Thyroid gland (tissue), 4 donors: ENCODE data around the gene DSC2. TPM values are rescaled to one million over a fixed set of nuclear protein-coding genes. Genes with fewer than 3 reads are reported as not detected.
"Not testable (repeated sequence)": the region's sequence is repeated elsewhere in the genome, so short reads cannot be mapped to it uniquely, and the experiment has no call there.

Experiments used
- DNase-seq, 2 donors: peaks; one replicate each; pipeline ENCODE4 v3.0.0-alpha.2; 2019
- H3K27ac ChIP-seq, 3 donors: fragments of 200-600 bp; sonication (generic); 1 replicate in 2 of 3; 2 replicates in 1 of 3; pipeline ENCODE4 v1.5.1; 2016 to 2019; ENCODE audit warnings: mild to moderate bottlenecking in 1 of 3, moderate library complexity in 1 of 3
- H3K27me3 ChIP-seq: fragments of 200-600 bp; sonication (generic); one replicate; pipeline ENCODE4 v1.5.1; 2019
- H3K36me3 ChIP-seq, 2 donors: fragments of 200-600 bp; sonication (generic); one replicate each; pipeline ENCODE4 v1.5.1; 2016 to 2019
- H3K4me1 ChIP-seq, 2 donors: fragments of 200-600 bp; sonication (generic); one replicate each; pipeline ENCODE4 v1.5.1; 2017 to 2019
- H3K4me3 ChIP-seq, 3 donors: fragments of 200-600 bp; sonication (generic); replicated peaks in 1 of 3; 1 replicate in 2 of 3; 2 replicates in 1 of 3; pipeline ENCODE4 v1.5.1; 2016; ENCODE audit warnings: mild to moderate bottlenecking in 1 of 3
- H3K9me3 ChIP-seq: fragments of 200-600 bp; sonication (generic); one replicate; pipeline ENCODE4 v1.5.1; 2017
- CTCF ChIP-seq, 6 experiments: fragments of 200-600 bp in 3 of 6; fragments of 450-650 bp in 3 of 6; sonication (generic) in 3 of 6; IDR thresholded peaks; one replicate each; pipeline ENCODE4 v1.5.1; 2016 to 2019; ENCODE audit warnings: antibody characterized with exemption in 6 of 6, mild to moderate bottlenecking in 2 of 6, inconsistent platforms in 1 of 6, moderate library complexity in 1 of 6
- POLR2A ChIP-seq, 2 donors: fragments of 450-650 bp; IDR thresholded peaks; one replicate each; pipeline ENCODE4 v1.6.1; 2017; ENCODE audit warnings: antibody characterized with exemption in 2 of 2, mild to moderate bottlenecking in 2 of 2, moderate library complexity in 1 of 2
- WGBS, 2 donors: methylation state at CpG; one replicate each; pipeline ENCODE4 v1.1.5; 2017; 5-methylcytosine and 5-hydroxymethylcytosine counted together
- intact Hi-C: fragments of 100-400 bp; cut with DNase I; formaldehyde crosslinking; loops from one replicate; pipeline ENCODE4 v1.15.1; 2023
- total RNA-seq, 4 donors: library from RNA; depleted of rRNA; stranded (reverse); fragments of >200 nt; gene quantifications; one replicate each; pipeline ENCODE4 v1.2.3, GENCODE V29; 2016

Gene DSC2
- total RNA-seq, 4 donors from 2014 or later: 7.0 to 11.7 (median 7.5) TPM

GRCh38 chr18:31138709-31139108 lies 36.5 kb upstream of the DSC2 start:
- no peak overlapping the region for H3K27ac ChIP-seq
- 76 to 86% methylated on average over 1 of the region's 1 CpG for WGBS, 2 donors
- no peaks in the 10 kb centered on the region for H3K27me3 ChIP-seq
- no peaks in the 10 kb centered on the region for H3K9me3 ChIP-seq
- no peaks in the 10 kb centered on the region for H3K4me1 ChIP-seq
- no peaks in the 10 kb centered on the region for H3K36me3 ChIP-seq
- intact Hi-C loops: no loop called here
- DNase-seq: no peak
- no peak for TF ChIP-seq CTCF (IDR thresholded peaks at IDR 0.05)
- TF ChIP-seq POLR2A (IDR thresholded peaks at IDR 0.05): no peak
- H3K4me3 ChIP-seq: no peak overlapping the region

DNA sequence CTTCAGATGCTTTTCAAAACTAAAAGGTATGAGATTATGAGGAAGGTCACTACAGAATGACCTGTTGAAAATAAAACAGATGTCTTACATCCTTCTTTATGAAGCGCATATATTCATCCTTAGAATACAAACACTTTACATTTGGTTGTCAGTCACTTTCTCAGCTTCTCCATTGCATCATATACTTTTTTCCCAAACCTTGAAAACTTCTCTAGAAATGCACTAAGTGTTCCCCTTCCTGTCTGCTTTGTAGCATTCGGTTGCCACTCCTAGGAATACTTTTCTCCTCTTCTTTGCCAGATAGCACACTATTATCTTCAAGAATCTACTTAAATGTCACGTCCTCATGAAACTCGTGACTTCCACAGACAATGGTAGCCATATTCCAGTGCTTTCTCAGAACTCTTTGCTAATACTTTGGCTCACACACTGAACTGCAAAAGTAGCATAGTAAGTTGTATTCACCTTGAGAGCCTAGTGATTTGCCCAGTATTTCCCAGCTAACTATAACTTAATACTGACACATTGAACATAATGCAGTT lies 32.8 kb upstream of the DSC2 start:
- Histone ChIP-seq H3K4me1 (no peaks in the 10 kb centered on the region), H3K9me3 (no peaks in the 10 kb centered on the region), H3K27ac (no peak overlapping the region), H3K36me3 (no peaks in the 10 kb centered on the region), H3K27me3 (no peaks in the 10 kb centered on the region), H3K4me3 (no peak overlapping the region)
- 84 to 86% methylated on average over 4 of the region's 4 CpGs for WGBS, 2 donors
- intact Hi-C loops: no loop called here
- TF ChIP-seq POLR2A (IDR thresholded peaks at IDR 0.05) (no peak), CTCF (IDR thresholded peaks at IDR 0.05) (no peak)
- no peak for DNase-seq

- no peak for TF ChIP-seq POLR2A (IDR thresholded peaks at IDR 0.05)
- no peak overlapping the region for H3K27ac ChIP-seq
- 40 to 45% methylated on average over 1 of the region's 1 CpG for WGBS, 2 donors
- H3K27me3 ChIP-seq: no peaks in the 10 kb centered on the region
- H3K36me3 ChIP-seq: no peaks in the 10 kb centered on the region
- no peak overlapping the region for H3K4me3 ChIP-seq
- H3K9me3 ChIP-seq: no peaks in the 10 kb centered on the region
- DNase-seq: peak; percentile 58 to 64
- H3K4me1 ChIP-seq: no peaks in the 10 kb centered on the region
- intact Hi-C loops: no loop called here
Observed at GRCh38 chr18:31129398-31130115, 27.3 kb upstream of the DSC2 start.

DNA sequence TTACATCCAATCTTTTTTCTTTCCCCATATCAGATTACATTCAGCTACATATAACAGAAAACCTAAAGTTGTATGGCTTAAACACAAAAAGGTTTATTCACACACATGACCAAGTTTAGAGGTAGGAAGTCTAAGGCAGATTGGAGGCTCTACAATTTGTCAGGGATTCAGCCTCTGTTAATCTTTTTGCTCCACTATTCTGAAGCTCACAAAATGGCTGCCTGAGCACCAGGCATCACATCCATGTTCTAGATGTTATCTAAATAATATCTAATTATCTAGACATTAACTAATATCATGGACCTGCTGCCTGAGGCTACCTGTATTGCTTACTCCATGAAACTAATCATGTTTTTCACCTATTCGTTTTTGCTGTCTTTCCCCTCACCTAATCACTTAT lies 23.7 kb upstream of the DSC2 start:
- Histone ChIP-seq H3K4me3 (no peak overlapping the region), H3K27me3 (no peaks in the 10 kb centered on the region), H3K4me1 (no peaks in the 10 kb centered on the region), H3K27ac (no peak overlapping the region), H3K36me3 (no peaks in the 10 kb centered on the region), H3K9me3 (no peaks in the 10 kb centered on the region)
- TF ChIP-seq POLR2A (IDR thresholded peaks at IDR 0.05) (no peak), CTCF (IDR thresholded peaks at IDR 0.05) (no peak)
- DNase-seq: no peak
- intact Hi-C loops: no loop called here
- WGBS, 2 donors: 88 to 95% methylated on average over 1 of the region's 1 CpG

- H3K4me1 ChIP-seq, H3K36me3 ChIP-seq, DNase-seq, H3K27me3 ChIP-seq, H3K27ac ChIP-seq, H3K9me3 ChIP-seq, intact Hi-C loops, H3K4me3 ChIP-seq: not testable (repeated sequence)
- WGBS, 2 donors: 70 to 76% methylated on average over 2 of the region's 2 CpGs
Observed at GRCh38 chr18:31123125-31123524, 20.9 kb upstream of the DSC2 start.

DNA sequence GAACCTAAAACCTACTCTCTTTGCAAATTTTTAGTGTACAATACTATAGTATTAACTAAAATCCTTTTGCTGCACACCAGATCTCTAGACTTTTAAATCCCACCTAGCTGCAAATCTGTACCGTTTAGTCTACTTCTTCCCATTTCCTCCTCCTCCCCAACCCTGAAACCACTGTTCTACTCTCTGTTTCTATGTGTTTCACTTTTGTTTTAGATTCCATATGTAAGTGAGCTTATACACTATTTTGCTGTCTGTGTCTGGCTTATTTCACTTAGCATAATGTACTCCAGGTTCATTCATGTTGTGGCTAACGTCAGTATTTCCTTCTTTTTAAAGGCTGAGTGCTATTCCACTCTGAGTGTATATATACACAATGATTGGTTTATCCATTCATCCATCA lies 18.4 kb upstream of the DSC2 start:
- no peaks in the 10 kb centered on the region for H3K36me3 ChIP-seq
- TF ChIP-seq POLR2A (IDR thresholded peaks at IDR 0.05) (no peak), CTCF (IDR thresholded peaks at IDR 0.05) (no peak)
- H3K27me3 ChIP-seq: no peaks in the 10 kb centered on the region
- 53 to 59% methylated on average over 2 of the region's 2 CpGs for WGBS, 2 donors
- no peaks in the 10 kb centered on the region for H3K4me1 ChIP-seq
- no peak for DNase-seq
- H3K27ac ChIP-seq: no peak overlapping the region
- intact Hi-C loops: no loop called here
- no peaks in the 10 kb centered on the region for H3K9me3 ChIP-seq
- H3K4me3 ChIP-seq: no peak overlapping the region
